ENCODE results near the gene CDYL. TPM values are rescaled to one million over a fixed set of nuclear protein-coding genes. Genes with fewer than 3 reads are reported as not detected.
A peak's percentile ranks its signal among the peaks of the same experiment; 100 is the strongest.

CDYL gene, protein sequence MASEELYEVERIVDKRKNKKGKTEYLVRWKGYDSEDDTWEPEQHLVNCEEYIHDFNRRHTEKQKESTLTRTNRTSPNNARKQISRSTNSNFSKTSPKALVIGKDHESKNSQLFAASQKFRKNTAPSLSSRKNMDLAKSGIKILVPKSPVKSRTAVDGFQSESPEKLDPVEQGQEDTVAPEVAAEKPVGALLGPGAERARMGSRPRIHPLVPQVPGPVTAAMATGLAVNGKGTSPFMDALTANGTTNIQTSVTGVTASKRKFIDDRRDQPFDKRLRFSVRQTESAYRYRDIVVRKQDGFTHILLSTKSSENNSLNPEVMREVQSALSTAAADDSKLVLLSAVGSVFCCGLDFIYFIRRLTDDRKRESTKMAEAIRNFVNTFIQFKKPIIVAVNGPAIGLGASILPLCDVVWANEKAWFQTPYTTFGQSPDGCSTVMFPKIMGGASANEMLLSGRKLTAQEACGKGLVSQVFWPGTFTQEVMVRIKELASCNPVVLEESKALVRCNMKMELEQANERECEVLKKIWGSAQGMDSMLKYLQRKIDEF
- total RNA-seq (60.8 and 71.5 TPM in 2 replicates), polyA plus RNA-seq (38.0 and 49.8 TPM in 2 replicates)

DNA sequence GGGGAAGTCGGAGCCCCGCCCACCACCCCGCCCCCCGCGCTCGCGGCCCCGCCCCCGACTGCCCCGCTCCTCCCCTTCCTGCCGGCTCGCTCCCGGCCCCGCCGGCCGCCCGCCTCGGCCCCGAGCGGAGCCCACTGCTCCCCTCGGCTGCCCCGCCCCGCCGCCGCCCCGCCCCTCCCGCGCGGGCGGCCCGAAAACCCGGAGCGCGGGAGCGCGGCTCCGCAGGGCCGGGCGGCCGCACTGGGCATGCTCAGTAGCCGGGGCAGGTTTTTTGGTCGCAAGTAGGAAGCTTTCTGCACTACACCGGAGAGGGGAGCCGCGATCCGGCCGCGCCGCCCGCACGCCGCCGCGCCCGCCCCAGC, at the start of gene CDYL:
Gene CDYL, plus strand, starts transcription at position 274 of the 362 bp plus-strand sequence. CDS start 380 bp downstream, outside the sequence.
- peak; percentile 93 to 94 for DNase-seq (ENCODE audit: low read depth in 1 of 2, low spot score in 1 of 2)
- Histone ChIP-seq H3K27ac (peak within 1 kb of the TSS; percentile 87), H3K4me1 (ENCODE audit: low read depth) (peaks cover 7% of the 10 kb centered on the region), H3K9me3 (ENCODE audit: low read depth) (no peaks in the 10 kb centered on the region), H3K27me3 (no peaks in the 10 kb centered on the region), H3K4me3 (peak within 1 kb of the TSS; percentile 96), H3K36me3 (no peaks in the 10 kb centered on the region)
- TF ChIP-seq, protein P1, sequence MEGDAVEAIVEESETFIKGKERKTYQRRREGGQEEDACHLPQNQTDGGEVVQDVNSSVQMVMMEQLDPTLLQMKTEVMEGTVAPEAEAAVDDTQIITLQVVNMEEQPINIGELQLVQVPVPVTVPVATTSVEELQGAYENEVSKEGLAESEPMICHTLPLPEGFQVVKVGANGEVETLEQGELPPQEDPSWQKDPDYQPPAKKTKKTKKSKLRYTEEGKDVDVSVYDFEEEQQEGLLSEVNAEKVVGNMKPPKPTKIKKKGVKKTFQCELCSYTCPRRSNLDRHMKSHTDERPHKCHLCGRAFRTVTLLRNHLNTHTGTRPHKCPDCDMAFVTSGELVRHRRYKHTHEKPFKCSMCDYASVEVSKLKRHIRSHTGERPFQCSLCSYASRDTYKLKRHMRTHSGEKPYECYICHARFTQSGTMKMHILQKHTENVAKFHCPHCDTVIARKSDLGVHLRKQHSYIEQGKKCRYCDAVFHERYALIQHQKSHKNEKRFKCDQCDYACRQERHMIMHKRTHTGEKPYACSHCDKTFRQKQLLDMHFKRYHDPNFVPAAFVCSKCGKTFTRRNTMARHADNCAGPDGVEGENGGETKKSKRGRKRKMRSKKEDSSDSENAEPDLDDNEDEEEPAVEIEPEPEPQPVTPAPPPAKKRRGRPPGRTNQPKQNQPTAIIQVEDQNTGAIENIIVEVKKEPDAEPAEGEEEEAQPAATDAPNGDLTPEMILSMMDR (IDR thresholded peaks at IDR 0.05; ENCODE audit: low read depth, low read length): no peak

DNA sequence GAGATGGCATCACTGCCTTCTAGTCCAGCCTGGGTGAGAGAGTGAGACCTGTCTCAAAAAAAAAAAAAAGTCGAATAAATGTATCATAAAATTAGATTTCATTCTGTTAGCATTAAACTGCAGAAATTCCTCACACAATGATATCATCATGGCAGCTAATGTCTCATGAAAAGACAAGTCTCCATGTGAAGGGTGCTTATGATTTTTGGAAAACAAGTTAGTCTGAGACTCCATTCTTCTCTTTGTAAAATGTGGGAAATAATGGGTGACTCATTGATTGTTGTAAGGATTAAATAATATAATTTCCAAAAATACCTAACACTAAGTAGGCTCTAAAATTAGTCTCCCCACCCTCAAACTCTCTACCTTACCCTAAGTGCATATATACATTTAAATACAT, 49.6 kb upstream of the CDYL start:
- no peak for DNase-seq (ENCODE audit: low read depth in 1 of 2, low spot score in 1 of 2)
- H3K36me3 ChIP-seq: no peaks in the 10 kb centered on the region
- H3K4me1 ChIP-seq (ENCODE audit: low read depth): peaks cover 12% of the 10 kb centered on the region
- H3K27ac ChIP-seq: no peak overlapping the region
- no peak overlapping the region for H3K4me3 ChIP-seq
- H3K9me3 ChIP-seq (ENCODE audit: low read depth): no peaks in the 10 kb centered on the region
- TF ChIP-seq, protein P1 (IDR thresholded peaks at IDR 0.05; ENCODE audit: low read depth, low read length): no peak
- no peaks in the 10 kb centered on the region for H3K27me3 ChIP-seq

DNA sequence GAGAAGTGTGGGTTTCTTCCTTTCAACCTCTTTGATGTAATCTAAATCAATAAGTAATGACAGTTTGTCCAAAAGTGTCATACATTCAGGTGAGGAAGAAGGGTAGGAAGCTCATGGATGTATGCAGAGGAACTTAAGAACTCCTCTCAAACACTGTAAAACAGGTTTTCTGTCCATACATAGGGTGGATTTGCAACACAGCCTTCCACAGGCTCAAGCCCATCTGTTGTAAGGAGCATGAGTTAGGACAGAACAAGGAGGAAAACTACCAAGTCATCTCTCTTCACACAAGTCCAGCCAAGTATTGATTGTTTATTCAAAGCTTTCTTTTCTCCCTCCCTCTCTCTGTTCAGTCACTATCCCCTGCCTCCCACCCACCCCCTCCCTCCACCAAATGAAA, 49.0 kb upstream of the CDYL start:
- TF ChIP-seq, protein P1 (IDR thresholded peaks at IDR 0.05; ENCODE audit: low read depth, low read length): no peak
- H3K36me3 ChIP-seq: no peaks in the 10 kb centered on the region
- H3K27ac ChIP-seq: no peak overlapping the region
- no peaks in the 10 kb centered on the region for H3K27me3 ChIP-seq
- DNase-seq (ENCODE audit: low read depth in 1 of 2, low spot score in 1 of 2): no peak
- H3K4me1 ChIP-seq (ENCODE audit: low read depth): peaks cover 12% of the 10 kb centered on the region
- H3K9me3 ChIP-seq (ENCODE audit: low read depth): no peaks in the 10 kb centered on the region
- H3K4me3 ChIP-seq: no peak overlapping the region

DNA sequence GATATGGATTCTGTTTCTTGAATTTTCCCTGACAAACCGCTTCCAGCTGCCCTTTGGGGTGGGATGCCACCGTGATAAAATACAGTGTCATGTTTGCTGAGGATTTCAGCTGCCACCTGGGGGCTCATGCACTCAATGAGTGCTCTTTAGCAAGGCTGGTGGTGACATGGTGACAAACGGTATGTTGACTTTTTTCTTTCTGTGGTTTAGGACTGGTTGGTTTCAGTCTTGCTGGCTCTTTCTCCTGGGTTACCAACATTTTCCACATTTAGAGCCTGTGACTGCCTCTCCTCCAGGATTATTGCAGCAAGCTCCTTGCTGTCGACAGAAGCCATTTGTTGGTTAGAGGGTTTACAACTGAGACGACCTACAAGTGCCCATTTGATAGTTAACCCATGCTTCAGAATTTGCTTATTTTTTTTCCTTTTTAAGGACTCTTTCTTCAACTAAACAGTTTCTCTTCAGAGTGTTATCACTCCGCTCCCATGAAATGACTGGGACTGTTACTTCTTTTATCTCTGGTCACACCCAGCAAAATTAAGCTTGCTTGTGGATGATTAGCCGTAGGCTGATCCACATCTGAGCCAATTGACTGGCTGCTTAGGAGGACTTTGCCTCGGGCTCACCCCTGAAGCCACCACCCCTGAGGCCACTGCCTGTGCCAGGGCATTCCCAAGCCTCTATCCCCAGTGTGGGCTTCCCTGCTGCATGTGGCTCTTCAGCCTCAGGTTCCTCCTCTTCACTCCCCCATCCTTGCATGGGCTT, 48.4 kb upstream of the CDYL start:
- TF ChIP-seq, protein P1 (IDR thresholded peaks at IDR 0.05; ENCODE audit: low read depth, low read length): no peak
- no peaks in the 10 kb centered on the region for H3K36me3 ChIP-seq
- no peaks in the 10 kb centered on the region for H3K9me3 ChIP-seq (ENCODE audit: low read depth)
- H3K27me3 ChIP-seq: no peaks in the 10 kb centered on the region
- no peak overlapping the region for H3K4me3 ChIP-seq
- H3K27ac ChIP-seq: no peak overlapping the region
- peak; percentile 10 to 60 for DNase-seq (ENCODE audit: low read depth in 1 of 2, low spot score in 1 of 2)
- H3K4me1 ChIP-seq (ENCODE audit: low read depth): peaks cover 12% of the 10 kb centered on the region

DNA sequence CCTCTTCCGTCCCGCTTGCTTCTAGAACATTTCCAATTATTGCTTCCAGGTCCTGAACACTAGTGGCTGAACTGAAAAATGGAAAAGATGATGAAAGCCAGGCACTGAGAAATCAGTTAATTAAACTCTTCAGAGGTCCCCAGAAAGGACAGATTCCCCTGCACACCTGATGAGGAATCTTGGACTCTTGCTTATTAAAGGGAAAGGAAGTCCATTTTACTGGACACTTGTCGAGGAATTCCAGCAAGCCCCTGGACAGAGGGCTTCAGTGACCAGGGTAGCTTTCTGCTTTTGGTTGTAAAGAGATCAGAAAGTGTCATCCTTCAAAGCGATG, 47.8 kb upstream of the CDYL start:
- Histone ChIP-seq H3K9me3 (ENCODE audit: low read depth) (no peaks in the 10 kb centered on the region), H3K4me3 (no peak overlapping the region), H3K4me1 (ENCODE audit: low read depth) (peaks cover 14% of the 10 kb centered on the region), H3K27ac (no peak overlapping the region), H3K36me3 (no peaks in the 10 kb centered on the region), H3K27me3 (no peaks in the 10 kb centered on the region)
- TF ChIP-seq, protein P1 (IDR thresholded peaks at IDR 0.05; ENCODE audit: low read depth, low read length): no peak
- no peak for DNase-seq (ENCODE audit: low read depth in 1 of 2, low spot score in 1 of 2)

Data from cardiac muscle cell (in vitro differentiated cells and primary cell).